Breast epithelium (tissue), 4 donors: Measurements from ENCODE around the gene NBR1. TPM values are rescaled to one million over a fixed set of nuclear protein-coding genes. Genes with fewer than 3 reads are reported as not detected.
"Not testable (repeated sequence)": the region's sequence is repeated elsewhere in the genome, so short reads cannot be mapped to it uniquely, and the experiment has no call there.

Experiments used
- DNase-seq, 2 donors: peaks; one replicate each; pipeline ENCODE4 v3.0.0-alpha.2; 2019; ENCODE audit warnings: low spot score in 2 of 2
- H3K27ac ChIP-seq, 2 donors: fragments of 200-600 bp; sonication (generic) in 1 of 2; one replicate each; pipeline ENCODE4 v1.5.1; 2016 to 2019; ENCODE audit warnings: mild to moderate bottlenecking in 1 of 2
- H3K27me3 ChIP-seq, 2 donors: fragments of 200-600 bp; sonication (generic) in 1 of 2; one replicate each; pipeline versions ENCODE4 v1.5.1 to v1.6.0; 2017 to 2019; ENCODE audit warnings: control low read depth in 1 of 2, mild to moderate bottlenecking in 1 of 2
- H3K36me3 ChIP-seq: fragments of 200-600 bp; one replicate; pipeline ENCODE4 v1.5.1; 2019
- H3K4me1 ChIP-seq, 2 donors: fragments of 200-600 bp; sonication (generic); one replicate each; pipeline ENCODE4 v1.5.1; 2016 to 2019; ENCODE audit warnings: control low read depth in 1 of 2
- H3K4me3 ChIP-seq, 3 donors: fragments of 200-600 bp; sonication (generic); 1 replicate in 2 of 3; 2 replicates in 1 of 3; pipeline ENCODE4 v1.5.1; 2016 to 2019; ENCODE audit warnings: mild to moderate bottlenecking in 3 of 3, moderate library complexity in 2 of 3
- H3K9me3 ChIP-seq, 2 donors: fragments of 200-600 bp; sonication (generic) in 1 of 2; one replicate each; pipeline ENCODE4 v1.5.1; 2016 to 2019; ENCODE audit warnings: control low read depth in 1 of 2
- POLR2A ChIP-seq: fragments of 450-650 bp; IDR thresholded peaks from one replicate; pipeline ENCODE4 v1.6.1; 2016; ENCODE audit warnings: antibody characterized with exemption, mild to moderate bottlenecking, moderate library complexity
- POLR2AphosphoS5 ChIP-seq, 3 donors: sonication (generic); formaldehyde crosslinking; IDR thresholded peaks; one replicate each; pipeline ENCODE4 v1.6.1; 2017; ENCODE audit warnings: antibody characterized with exemption in 3 of 3
- intact Hi-C: fragments of 100-400 bp; cut with DNase I; formaldehyde crosslinking; loops from one replicate; pipeline ENCODE4 v1.15.1; 2023; ENCODE audit warnings: low total_unique reads
- total RNA-seq, 3 donors: library from RNA; depleted of rRNA; stranded (reverse); fragments of >200 nt; gene quantifications; one replicate each; pipeline ENCODE4 v1.1.0, GENCODE V29; 2016
- TF ChIP-seq, protein P1 (sequence below), 3 donors: fragments of 450-650 bp; IDR thresholded peaks; one replicate each; pipeline ENCODE4 v1.5.1; 2016 to 2017; ENCODE audit warnings: antibody characterized with exemption in 3 of 3, mild to moderate bottlenecking in 3 of 3, moderate library complexity in 3 of 3

The NBR1 gene
- total RNA-seq, 3 donors from 2014 or later, result 90.1 to 131 (median 92.1) TPM

DNA sequence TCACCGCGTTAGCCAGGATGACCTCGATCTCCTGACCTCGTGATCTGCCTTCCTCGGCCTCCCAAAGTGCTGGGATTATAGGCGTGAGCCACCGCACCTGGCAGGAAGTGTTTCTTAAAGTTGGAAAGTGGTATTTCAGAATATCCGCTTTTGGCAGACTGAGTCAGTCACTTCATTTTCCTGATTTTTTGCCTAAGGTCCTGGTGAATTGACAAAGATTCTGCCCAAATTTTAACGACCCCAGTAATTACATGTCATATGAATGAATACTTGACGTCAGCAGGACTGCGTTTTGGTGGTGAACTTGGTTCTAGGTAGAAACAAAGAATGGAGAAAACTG lies 41.4 kb upstream of the NBR1 start:
- H3K27ac ChIP-seq, result peak overlapping the region; percentile 74 to 83
- intact Hi-C loops, result no loop called here
- H3K27me3 ChIP-seq, result no peaks in the 10 kb centered on the region
- no peaks in the 10 kb centered on the region for H3K36me3 ChIP-seq
- H3K4me3 ChIP-seq, result peak overlapping the region in 2 of 3 donors; percentile 21 to 28
- no peaks in the 10 kb centered on the region for H3K9me3 ChIP-seq
- H3K4me1 ChIP-seq, result peaks cover 4 to 7% of the 10 kb centered on the region in 2 donors
- TF ChIP-seq POLR2AphosphoS5 (IDR thresholded peaks at IDR 0.05), result no peak
- TF ChIP-seq POLR2A, result no peak
- TF ChIP-seq, protein P1, sequence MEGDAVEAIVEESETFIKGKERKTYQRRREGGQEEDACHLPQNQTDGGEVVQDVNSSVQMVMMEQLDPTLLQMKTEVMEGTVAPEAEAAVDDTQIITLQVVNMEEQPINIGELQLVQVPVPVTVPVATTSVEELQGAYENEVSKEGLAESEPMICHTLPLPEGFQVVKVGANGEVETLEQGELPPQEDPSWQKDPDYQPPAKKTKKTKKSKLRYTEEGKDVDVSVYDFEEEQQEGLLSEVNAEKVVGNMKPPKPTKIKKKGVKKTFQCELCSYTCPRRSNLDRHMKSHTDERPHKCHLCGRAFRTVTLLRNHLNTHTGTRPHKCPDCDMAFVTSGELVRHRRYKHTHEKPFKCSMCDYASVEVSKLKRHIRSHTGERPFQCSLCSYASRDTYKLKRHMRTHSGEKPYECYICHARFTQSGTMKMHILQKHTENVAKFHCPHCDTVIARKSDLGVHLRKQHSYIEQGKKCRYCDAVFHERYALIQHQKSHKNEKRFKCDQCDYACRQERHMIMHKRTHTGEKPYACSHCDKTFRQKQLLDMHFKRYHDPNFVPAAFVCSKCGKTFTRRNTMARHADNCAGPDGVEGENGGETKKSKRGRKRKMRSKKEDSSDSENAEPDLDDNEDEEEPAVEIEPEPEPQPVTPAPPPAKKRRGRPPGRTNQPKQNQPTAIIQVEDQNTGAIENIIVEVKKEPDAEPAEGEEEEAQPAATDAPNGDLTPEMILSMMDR (IDR thresholded peaks at IDR 0.05), result no peak
- no peak for DNase-seq

DNA sequence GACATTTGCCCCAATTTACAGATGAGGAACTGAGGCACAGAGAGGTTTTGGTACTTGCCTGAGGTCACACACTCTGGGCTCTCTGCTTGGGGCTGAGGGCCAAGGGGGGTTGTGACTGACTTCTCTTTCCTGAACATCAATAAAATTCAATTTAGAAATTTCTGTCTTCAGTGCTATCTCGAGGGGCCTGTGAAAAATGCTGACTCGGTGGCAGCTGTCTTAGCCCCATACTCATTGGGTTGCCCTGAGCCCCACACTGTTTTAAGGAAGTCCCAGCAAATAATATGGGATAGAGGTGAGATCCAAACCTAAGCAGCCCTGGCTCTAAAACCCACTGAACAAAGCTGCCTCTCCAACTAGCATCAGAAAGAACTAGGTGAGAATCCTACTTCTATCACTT lies 38.9 kb upstream of the NBR1 start:
- intact Hi-C loops, result no loop called here
- TF ChIP-seq POLR2AphosphoS5 (IDR thresholded peaks at IDR 0.05) (no peak), POLR2A (no peak)
- TF ChIP-seq, protein P1 (IDR thresholded peaks at IDR 0.05), result no peak
- H3K4me1 ChIP-seq, result no peaks in the 10 kb centered on the region
- no peak for DNase-seq
- H3K27me3 ChIP-seq, result no peaks in the 10 kb centered on the region
- H3K36me3 ChIP-seq, result no peaks in the 10 kb centered on the region
- no peak overlapping the region for H3K4me3 ChIP-seq
- H3K9me3 ChIP-seq, result no peaks in the 10 kb centered on the region
- H3K27ac ChIP-seq, result no peak overlapping the region

DNA sequence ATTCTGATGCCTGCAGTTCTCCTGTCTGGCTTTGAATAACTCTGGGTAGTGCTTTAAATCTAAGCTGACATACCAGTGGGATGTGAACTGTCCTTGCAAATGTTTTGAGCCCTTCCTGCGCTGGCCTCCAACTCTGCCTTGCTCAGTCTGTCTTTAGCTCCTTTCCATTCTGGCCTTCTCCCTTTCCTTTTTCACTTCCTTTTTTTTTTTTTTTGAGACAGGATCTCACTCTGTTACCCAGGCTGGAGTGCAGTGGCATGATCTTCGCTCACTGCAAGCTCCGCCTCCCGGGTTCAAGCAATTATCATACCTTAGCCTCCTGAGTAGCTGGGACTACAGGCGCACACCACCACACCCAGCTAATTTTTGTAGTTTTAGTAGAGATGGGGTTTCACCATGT lies 37.6 kb upstream of the NBR1 start:
- H3K36me3 ChIP-seq, H3K27me3 ChIP-seq, H3K9me3 ChIP-seq, DNase-seq, H3K4me3 ChIP-seq, intact Hi-C loops, H3K27ac ChIP-seq, H3K4me1 ChIP-seq: not testable (repeated sequence)

DNA sequence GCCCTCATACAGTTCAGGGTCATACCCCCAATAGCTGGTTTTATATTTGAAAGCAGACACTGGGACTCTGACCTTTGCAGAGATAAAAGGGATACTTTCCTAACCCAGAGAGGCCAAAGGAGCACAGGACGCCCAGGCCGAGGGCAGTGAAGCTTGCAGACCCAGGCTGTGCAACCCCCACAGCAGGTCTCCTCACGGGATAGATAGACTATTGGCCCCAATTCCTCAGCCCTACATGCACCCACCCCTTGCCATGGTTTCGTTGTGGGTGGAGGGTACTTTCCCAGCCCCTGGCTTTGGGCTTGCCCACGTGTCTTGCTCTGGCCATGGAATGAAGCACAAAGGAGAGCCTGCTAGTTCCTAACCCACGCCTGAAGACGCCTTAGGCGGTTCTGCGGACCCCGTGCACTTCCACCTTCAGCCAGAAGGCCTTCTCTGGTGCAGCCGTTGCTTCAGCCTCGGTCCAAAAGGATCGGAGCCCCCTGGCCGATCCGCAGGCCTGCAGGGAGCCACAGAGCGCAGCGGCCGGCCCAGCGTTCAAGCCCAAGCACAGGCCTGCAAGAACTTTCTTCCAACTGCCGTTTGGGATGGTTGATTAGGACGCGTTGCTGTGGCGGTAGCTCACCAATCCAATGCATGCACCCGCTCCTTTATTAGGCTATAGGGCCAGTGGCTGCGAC lies 36.1 kb upstream of the NBR1 start:
- Histone ChIP-seq H3K4me1 (no peaks in the 10 kb centered on the region), H3K36me3 (no peaks in the 10 kb centered on the region), H3K27ac (no peak overlapping the region), H3K27me3 (no peaks in the 10 kb centered on the region), H3K4me3 (no peak overlapping the region), H3K9me3 (no peaks in the 10 kb centered on the region)
- TF ChIP-seq, protein P1 (IDR thresholded peaks at IDR 0.05), result no peak
- TF ChIP-seq POLR2A (no peak), POLR2AphosphoS5 (IDR thresholded peaks at IDR 0.05) (no peak)
- intact Hi-C loops, result no loop called here
- DNase-seq, result no peak

DNA sequence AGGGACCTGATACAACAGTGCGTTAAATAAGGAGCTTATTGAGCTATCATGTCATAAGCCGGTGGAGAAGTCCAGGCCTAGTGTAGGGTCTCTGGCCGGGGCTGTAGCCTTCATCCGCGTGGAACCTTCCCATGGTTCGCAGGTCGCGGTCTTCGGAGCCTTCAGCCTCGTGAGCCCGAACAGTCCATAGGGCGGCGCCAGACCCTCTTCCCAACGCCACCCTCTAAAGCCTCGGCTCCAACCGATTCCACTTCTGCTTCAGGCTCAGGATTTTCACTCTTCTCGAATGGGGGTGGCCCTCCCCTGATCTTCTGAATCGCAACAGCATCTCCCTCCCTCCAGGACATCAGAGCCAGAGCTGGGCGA lies 35.6 kb upstream of the NBR1 start:
- H3K4me1 ChIP-seq, result no peaks in the 10 kb centered on the region

DNA sequence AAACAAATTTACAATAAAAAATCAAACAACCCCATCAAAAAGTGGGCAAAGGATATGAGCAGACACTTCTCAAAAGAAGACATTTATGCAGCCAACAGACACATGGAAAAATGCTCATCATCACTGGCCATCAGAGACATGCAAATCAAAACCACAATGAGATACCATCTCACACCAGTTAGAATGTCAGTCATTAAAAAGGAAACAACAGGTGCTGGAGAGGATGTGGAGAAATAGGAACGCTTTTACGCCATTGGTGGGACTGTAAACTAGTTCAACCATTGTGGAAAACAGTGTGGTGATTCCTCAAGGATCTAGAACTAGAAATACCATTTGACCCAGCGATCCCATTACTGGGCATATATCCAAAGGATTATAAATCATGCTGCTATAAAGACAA lies 34.4 kb upstream of the NBR1 start:
- H3K9me3 ChIP-seq, DNase-seq, H3K27me3 ChIP-seq, H3K4me3 ChIP-seq, H3K27ac ChIP-seq, H3K4me1 ChIP-seq, intact Hi-C loops, H3K36me3 ChIP-seq: not testable (repeated sequence)

More for the DNA sequence above, 35.6 kb upstream of the NBR1 start:
- Histone ChIP-seq H3K4me3 (no peak overlapping the region), H3K9me3 (no peaks in the 10 kb centered on the region), H3K36me3 (no peaks in the 10 kb centered on the region), H3K27ac (no peak overlapping the region), H3K27me3 (no peaks in the 10 kb centered on the region)
- intact Hi-C loops, result no loop called here
- TF ChIP-seq POLR2A, result no peak
- TF ChIP-seq, protein P1 (IDR thresholded peaks at IDR 0.05), result no peak
- TF ChIP-seq POLR2AphosphoS5 (IDR thresholded peaks at IDR 0.05), result no peak
- no peak for DNase-seq

DNA sequence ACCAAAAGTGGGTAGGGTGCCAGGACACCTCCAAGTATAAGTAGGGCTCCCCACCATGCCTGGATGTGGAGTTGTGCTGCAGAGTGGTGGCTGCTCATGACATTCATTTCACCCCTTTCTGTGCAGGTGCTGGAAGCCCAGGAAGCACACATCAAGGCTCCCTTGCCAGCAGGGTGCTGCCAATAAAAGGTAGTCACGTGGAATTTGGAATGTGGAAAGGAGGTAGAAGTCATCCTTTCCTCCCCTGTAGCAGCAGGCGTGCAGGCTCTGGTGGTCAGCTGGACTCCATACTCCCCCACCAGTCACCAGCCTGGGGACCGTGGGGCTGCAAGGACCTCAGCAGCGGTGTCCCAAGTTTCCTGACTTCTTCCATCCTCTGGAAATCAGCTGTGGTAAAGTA lies 32.5 kb upstream of the NBR1 start:
- H3K27ac ChIP-seq, H3K4me3 ChIP-seq, H3K9me3 ChIP-seq, H3K4me1 ChIP-seq, intact Hi-C loops, H3K36me3 ChIP-seq, H3K27me3 ChIP-seq, DNase-seq: not testable (repeated sequence)
